ENCODE measurements around the gene CTBP2.

CTBP2 gene

DNA sequence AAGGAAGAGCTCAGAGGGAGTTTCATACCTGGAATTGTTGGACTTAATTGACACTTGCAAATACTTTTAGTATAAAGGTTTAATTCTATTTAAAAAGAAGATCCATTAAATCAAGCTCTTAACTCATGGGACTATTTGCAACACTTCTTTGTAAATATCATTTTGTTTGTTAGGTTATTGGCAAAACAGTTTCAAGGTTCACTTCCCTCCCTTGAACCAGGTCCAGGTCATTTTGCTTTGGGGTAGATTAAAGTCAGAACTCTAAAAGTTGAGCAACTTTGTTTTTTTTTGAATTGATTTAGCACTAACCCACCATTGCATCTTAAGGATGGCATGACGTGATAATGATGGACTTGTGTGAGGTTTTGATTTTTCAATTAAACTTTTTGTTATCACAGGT is 172.6 kb downstream of the CTBP2 start:
- no peak for DNase-seq (ENCODE audit: low read depth in 1 of 2, low spot score in 1 of 2)

DNA sequence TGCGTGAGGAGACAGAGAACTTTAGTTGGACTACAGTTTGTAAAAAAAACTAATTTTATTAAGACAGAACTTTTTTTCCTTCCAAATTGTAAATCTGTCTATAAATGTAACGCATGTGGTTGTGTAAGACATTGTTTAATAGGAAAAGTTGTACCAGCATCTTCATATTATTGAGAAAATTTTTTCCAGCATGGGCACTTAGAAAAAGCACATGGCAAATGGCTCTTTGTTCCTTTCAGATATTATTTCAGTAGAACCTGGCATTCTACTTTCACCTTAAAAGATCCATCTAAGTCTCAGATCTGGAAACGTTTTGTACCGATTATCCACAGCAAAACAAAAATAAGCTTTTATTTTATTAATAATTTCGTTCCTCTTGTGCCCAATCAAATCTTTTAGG is 175.2 kb downstream of the CTBP2 start:
- no peak for DNase-seq (ENCODE audit: low read depth in 1 of 2, low spot score in 1 of 2)

DNA sequence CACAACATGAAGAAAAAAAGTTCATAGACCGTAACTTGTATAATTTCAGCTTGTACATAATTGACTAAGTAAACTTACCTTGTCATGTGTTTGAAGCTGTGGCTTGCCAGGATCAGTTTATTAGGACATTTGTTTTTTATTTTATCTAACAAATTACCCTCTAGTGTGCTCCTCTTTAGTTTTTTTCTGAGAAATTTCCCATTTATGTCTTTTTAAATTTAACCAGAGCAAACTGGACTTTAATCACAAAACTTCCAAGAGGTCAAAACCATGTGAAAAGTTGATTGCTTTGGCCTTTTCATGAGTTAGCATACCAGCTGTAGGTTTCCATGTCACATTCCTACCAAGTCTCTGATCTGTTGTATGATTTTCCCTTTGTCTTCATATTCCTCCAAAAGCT is 176.0 kb downstream of the CTBP2 start:
- no peak for DNase-seq (ENCODE audit: low read depth in 1 of 2, low spot score in 1 of 2)

DNA sequence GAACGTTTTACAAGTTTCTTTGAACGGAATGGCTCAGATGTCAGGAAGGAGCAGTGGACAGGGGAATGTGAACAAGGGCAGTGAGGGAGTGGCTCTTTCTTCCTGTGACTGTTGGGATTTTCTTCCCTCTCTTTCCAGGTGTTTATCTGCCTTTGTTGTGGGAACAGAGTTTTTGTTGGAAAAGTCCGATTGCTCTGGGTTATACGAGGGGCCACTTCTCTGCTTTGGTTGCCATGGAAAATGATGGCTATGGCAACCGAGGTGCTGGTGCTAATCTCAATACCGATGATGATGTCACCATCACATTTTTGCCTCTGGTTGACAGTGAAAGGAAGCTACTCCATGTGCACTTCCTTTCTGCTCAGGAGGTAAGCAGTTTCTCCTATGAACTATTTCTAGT is 177.0 kb downstream of the CTBP2 start:
- no peak for DNase-seq (ENCODE audit: low read depth in 1 of 2, low spot score in 1 of 2)

DNA sequence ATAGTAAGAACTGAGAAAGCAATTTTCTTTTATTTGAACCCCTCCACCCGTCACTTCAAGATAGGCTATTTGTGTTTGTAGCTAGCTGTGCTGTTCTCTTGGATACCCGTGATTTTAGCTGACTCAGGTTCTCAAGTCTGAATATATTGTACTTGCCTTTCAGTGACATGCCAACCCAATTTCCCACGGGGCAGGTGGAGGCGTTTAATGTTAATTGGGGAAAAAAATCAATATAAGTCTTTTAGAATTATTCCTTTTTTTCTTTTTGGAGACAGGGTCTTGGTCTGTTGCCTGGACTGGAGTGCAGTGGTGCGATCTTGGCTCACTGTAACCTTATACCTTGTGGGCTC is 182.0 kb downstream of the CTBP2 start:
- no peak for DNase-seq (ENCODE audit: low read depth in 1 of 2, low spot score in 1 of 2)

DNA sequence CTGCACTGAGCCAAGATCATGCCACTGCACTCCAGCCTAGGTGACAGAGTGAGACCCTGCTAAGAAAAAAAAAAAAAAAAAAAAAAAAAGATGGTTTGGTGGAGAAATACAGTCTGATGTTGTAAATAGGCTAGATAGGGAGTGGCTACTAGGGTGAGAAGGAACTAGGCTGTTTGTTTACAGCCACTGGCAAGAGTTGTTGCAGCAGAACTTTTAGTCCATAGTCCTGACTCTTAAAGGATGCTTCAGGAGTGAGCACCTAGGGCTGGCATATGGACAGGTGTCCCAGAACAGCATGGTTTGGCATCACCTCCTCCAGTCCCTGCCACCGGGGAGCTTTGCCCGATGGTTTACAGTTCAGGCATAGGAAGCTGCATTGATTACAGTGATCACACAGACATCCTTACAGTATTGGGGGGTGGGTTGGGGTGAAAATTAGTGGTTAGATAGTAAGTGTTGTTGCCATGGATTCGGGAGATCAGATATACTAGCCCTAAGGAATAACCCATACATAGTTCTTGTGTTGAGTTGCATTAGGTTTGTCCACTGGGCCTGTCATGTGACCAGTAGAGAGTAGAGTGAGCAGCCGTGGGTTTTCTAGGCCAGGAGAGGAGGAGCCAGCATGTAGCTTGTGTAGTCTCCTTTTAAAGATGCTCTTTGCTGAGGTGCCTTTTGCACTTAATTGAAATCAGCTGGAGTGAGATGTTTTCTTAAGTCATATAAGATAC is 182.6 kb downstream of the CTBP2 start:
- no peak for DNase-seq (ENCODE audit: low read depth in 1 of 2, low spot score in 1 of 2)

DNA sequence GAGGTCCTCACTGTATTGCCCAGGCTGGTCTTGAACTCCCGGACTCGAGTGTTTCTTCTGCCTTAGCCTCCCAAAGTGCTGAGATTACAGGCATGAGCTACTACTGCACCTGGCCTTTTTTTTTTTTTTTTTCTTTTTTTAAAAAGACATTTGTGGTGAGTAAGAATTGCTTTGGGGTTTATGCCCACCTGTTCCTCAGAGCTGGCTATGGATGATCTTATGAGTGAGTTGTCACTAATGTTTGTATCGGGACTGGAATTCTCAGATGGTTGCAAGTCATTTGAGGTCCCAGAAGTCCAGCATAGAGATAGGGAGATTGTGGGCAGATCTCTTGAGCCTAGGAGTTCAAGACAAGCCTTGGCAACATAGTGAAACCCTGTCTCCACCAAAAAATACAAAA is 183.2 kb downstream of the CTBP2 start:
- no peak for DNase-seq (ENCODE audit: low read depth in 1 of 2, low spot score in 1 of 2)

DNA sequence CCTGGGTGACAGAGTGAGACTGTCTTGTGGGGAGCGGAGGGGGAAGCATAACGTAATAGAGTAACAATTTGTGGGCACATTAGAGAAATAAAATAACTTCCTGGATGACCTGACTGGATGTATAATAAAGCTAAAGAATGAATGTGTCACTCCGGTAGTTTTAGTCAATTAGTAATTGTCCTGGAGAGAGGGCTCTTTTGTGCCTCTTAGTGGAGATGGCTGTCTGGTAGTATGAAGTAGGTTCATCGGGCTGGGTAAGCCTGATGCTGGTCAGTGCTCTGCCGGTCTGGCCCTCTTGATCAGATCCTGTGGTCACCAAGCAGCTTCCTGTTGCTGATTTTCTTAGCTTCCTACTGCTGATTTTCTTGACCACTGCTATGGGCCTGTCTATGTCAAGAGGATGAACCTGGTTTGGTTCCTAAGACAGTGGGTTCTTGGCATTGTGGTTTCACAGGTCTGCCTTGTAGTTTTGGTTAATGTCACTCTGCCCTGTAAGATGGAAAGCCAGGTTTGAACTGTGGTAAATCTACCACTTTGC is 184.3 kb downstream of the CTBP2 start:
- no peak for DNase-seq (ENCODE audit: low read depth in 1 of 2, low spot score in 1 of 2)

DNA sequence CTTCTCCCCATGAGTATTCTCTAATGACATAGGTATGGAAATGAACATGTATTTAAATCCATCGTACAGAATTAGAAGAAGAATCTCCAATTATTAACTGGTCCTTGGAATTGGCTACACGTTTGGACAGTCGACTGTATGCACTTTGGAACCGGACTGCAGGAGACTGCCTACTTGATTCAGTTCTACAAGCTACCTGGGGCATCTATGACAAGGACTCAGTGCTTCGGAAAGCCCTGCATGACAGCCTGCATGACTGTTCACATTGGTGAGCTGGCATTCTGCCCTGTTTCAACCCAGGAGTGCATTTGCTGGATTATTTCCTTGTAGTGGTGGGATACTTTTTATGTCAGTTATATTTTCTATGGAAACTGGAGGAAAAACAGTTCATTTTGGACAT is 186.2 kb downstream of the CTBP2 start:
- DNase-seq (ENCODE audit: low read depth in 1 of 2, low spot score in 1 of 2) = no peak

DNA sequence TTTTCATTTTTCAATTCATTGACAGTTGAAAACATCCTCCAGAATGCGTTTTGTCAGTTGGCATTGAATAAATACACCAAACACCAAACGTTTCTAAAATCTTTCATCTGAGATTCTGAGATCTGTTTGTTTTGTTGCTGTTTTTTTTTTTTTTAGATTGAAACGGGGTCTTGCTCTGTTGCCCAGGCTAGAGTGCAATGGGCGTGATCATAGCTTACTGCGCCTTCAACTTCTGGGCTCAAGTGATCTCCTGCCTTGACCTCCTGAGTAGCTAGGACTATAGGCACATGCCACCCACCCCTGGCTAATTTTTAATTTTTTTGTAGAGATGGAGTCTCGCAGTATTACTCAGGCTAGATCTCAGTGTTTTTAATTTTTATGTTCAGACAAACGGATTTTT is 187.7 kb downstream of the CTBP2 start:
- no peak for DNase-seq (ENCODE audit: low read depth in 1 of 2, low spot score in 1 of 2)

DNA sequence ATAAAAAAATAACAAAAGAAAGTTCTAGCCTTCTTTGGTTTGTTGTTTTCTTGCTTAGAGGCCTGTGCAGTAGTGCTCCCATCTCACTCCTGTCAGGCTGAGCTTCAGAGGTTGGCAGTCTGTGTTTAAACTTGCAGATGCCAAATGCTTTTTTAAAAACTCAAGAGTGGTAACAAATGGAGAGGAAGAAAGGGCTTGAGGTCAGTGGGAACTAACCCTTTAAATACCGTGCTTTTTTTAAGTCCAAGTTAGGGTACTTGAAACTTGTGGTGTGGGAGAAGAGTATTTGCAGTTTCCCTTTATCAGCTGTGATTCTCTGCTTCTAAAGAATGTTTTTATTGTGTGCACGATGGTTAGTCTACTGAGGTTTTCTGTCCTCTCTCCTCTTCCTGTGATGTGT is 189.1 kb downstream of the CTBP2 start:
- no peak for DNase-seq (ENCODE audit: low read depth in 1 of 2, low spot score in 1 of 2)

DNA sequence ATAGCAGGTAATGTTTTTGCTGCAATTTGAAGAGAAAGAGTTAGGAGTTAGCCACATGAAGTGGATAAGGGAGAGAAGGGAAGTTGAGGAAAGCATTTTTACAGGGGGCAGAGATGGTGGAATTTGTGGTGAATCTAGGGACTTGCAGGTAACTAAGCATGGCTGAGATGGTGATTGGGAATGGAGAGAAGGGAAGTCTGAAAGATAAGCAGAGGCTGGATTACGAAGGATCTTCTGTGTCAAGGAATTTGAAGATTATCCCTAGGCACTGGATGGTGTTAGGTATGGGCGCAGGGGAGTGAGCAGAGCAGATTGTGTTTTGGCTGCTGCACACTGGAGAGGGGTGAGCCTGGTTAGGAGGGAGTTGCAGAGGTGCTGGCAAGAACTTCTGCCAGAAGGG is 193.1 kb downstream of the CTBP2 start:
- DNase-seq (ENCODE audit: low read depth in 1 of 2, low spot score in 1 of 2) = no peak

DNA sequence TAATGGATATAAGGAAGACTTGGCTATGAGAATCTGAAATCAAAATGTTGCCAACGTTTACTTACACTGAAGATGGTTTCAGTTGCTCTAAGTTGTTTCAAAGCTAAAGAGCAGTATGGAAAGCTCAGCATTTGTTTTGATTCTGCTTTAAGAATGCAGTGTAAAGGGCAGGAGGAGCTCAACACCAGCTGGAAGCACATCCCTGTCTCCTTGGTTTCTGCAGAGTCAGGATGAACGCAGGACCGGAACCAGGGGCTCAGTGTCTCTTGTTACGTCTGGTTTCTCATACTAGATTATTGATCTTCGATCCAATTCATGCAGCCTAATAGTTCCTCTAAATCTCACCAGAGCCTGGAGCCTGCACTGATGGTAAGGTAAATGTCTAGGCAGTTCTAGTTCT is 194.4 kb downstream of the CTBP2 start:
- DNase-seq (ENCODE audit: low read depth in 1 of 2, low spot score in 1 of 2) = no peak

DNA sequence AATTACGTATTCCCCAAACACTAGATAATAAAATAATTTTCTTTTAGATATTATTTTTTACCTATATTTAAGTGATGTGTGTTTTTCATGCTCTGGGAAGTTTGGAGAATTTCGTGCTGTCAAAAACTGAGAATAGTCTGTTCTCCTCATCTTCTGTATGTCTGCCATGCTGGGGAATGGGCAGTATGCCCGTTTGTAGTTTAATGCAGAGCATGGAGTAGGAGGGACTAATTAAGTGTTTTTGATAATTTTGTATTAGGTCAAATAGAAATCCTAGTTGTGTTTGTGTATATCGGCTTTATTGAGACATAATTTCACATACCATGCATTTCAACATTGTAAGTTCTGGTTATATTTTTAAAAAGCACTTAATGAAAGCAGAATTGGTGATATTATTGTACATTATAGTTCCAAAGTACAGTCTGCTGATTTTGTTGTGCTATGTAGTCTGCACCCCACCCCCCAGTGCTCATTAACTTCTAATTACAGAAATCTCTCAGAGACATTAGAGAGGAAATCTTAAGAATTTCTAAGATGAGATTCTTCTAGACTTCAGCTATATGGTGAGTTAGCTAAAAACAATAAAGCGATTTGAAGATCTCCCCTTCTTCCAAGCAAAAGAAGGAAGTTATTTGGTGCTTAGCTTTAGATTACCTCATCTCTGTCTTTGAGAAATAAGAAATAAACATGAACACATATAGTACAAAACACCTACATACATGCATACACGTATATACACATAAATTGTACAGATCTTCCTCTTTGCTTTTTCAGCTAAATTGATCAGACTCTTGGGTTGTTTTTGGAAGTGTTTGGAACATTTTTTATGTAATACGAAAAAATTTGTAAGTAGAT is 196.3 kb downstream of the CTBP2 start:
- DNase-seq (ENCODE audit: low read depth in 1 of 2, low spot score in 1 of 2) = no peak

DNA sequence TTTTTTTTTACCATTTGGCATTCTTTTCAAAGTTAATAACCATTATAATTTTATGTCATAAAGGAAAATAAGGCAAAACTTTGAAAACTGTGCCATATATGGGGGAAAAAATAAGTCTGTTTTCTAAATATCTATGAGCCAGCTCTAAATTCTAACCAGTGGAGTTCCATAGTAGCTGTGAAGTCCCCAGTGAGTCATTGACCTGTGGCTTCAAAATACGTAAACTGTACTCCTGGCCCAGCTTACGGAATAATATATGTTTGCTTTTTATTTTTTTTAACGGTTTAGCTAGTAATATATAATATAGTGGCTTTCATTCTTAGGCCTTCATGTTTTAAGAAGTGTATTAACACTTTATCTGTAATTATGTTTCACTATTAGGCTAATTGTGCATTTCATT is 197.9 kb downstream of the CTBP2 start:
- DNase-seq (ENCODE audit: low read depth in 1 of 2, low spot score in 1 of 2) = no peak

DNA sequence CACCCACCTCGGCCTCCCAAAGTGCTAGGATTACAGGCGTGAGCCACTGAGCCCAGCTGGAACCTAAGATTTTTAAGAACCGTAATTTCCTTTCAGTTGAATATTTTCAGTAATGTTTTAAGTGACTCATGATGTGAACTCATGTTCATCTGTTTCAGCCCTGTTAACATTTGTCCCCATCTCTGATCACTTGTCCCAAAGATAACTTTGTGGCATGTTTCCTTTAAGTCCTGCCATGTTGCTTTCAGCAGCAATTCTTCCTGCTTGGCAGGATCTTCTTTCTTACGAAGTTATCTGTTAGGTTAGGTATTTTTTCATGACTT is 199.2 kb downstream of the CTBP2 start:
- DNase-seq (ENCODE audit: low read depth in 1 of 2, low spot score in 1 of 2) = no peak

DNA sequence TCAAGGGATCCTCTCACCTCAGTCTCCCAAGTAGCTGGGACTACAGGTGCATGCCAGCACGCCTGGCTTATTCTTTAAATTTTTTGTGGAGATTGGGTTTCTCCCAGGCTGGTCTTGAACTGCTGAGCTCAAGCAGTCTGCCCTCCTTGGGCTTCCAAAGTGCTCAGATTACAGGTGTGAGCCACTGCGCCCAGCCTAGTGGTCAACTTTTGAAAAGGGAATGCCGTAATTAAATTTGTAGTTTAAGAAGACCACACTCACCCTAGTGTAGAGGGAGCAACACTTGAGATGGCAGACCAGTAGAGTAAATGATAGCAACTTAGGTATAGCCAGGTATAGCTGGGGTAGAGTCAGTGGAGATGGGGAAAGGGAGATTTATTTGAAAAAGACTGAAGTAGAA is 200.8 kb downstream of the CTBP2 start:
- DNase-seq (ENCODE audit: low read depth in 1 of 2, low spot score in 1 of 2) = no peak

DNA sequence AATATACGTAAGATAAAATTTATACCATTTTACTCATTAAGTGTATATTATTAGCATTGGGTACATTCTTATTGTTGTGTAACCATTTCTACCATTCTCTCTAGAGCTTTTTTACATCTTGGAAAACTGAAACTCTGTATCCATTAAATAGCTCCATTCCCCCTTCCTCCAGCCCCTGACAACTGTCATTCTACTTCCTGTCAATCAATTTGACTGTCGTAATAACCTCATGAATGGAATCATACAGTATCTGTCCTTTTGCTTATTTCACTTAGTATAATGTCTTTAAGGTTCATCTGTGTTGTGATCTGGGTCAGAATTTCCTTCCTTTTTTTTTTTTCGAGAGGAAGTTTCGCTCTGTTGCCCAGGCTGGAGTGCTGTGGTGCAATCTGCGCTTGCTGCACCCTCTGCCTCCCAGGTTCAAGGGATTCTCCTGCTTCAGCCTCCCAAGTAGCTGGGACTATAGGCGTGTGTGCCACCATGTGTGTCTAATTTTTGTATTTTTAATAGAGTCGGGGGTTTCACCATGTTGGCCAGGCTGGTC is 202.9 kb downstream of the CTBP2 start:
- no peak for DNase-seq (ENCODE audit: low read depth in 1 of 2, low spot score in 1 of 2)

DNA sequence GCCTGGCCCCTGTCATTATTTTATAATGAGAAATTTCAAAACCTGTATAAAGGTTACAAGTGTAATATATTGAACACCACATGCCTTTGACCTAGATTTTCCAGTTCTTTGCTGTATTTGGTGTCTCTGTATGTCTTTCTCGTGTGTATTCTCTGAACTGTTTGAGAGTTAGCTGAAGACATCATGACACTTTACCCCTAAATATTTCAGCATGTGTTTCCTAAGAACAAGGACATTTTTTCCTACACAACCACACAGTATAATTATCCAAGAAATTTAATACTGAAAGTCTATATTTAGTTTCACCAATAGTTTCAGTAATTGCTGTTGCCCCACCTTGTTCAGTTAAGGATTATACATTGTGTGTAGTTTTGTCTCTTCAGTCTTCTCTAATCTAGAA is 203.6 kb downstream of the CTBP2 start:
- no peak for DNase-seq (ENCODE audit: low read depth in 1 of 2, low spot score in 1 of 2)

DNA sequence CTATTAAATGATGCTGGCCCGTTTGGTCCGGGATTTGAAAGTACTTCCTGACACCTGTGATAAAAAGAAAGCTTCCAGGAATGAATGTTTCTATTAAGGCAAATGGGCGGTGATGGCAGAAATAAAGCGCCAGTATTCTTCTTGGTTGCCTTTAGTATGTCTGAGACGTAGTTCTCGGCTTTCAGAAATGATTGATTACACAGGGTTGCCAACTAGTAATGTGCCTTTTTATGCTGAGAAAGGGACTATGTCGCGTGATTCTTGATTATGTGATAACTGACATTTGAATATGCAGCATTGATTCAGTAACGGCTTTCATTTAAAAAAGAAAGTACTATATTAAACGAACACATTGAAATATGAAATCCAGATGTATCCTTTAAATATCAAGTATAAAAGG is 204.5 kb downstream of the CTBP2 start:
- no peak for DNase-seq (ENCODE audit: low read depth in 1 of 2, low spot score in 1 of 2)

DNA sequence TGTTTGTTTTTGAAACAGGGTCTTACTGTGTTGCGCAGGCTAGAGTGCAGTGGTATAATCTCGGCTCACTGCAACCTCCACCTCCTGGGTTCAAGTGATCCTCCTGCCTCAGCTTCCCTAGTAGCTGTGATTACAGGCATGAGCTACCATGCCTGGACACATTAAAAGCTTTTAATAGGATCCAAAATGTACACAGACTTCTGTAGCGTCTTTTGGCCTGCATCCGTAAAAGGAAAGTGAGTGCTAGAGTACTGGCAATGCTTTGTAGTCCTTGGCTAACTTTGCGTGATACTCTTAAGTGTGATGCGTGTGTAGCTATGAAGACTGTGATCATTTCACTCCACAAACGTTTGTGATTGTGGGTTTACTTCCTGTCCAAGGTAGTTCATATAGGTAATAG is 205.1 kb downstream of the CTBP2 start:
- no peak for DNase-seq (ENCODE audit: low read depth in 1 of 2, low spot score in 1 of 2)

DNA sequence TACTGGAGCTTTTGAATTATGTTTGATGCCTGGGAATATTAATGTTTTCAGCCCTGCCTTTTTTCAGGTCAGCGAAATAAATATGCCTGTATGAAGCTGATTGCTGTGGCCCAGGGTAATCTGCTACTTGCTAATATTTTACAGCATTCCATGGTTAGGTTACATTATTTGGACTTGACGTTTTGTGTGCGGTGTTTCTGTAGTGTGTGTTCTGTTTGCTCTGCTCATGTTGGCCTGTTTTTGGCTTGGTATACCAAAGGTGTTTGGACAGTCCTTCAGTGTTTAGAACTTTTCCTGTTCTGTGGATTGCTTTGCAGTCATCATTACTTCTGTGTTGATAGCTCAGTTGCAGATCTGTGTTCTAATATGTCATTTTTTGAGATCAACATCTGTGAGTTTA is 206.9 kb downstream of the CTBP2 start:
- DNase-seq (ENCODE audit: low read depth in 1 of 2, low spot score in 1 of 2) = no peak

DNA sequence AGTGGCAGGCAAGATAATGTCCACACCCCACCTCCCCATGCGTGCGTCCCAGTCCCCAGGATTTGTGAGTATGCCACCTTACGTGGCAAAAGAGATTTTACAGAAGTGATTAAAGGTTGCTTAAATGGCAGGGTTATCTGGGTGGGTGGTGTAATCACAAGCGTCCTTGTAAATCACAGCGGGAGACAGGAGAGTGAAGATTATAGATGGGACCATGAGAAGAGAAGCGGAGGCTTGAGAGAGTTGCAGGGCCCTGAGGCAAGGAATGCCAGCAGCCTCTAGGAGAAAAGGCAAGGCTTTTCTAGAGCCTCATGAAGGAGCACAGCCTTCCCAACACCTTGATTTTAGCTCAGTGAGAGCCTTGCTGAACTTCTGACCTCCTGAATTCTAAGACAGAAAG is 208.2 kb downstream of the CTBP2 start:
- DNase-seq (ENCODE audit: low read depth in 1 of 2, low spot score in 1 of 2) = no peak

Measured in activated CD4-positive, alpha-beta T cell treated with anti-CD3 and anti-CD28 coated beads, Interleukin-2, amount 50 U/mL, for 24 hours (primary cell).